Hematopoietic multipotent progenitor cell treated with erythropoietin and hydrocortisone succinate and interleukin-3 and kit ligand, for 17 days (in vitro differentiated cells): ENCODE data around the gene TSNAX.
"Not testable (repeated sequence)": the region's sequence is repeated elsewhere in the genome, so short reads cannot be mapped to it uniquely, and the experiment has no call there.

ENCODE experiments used
- DNase-seq: peaks from one replicate; pipeline ENCODE4 v3.0.0-alpha.2; 2015; ENCODE audit warnings: low spot score

Gene TSNAX

DNA sequence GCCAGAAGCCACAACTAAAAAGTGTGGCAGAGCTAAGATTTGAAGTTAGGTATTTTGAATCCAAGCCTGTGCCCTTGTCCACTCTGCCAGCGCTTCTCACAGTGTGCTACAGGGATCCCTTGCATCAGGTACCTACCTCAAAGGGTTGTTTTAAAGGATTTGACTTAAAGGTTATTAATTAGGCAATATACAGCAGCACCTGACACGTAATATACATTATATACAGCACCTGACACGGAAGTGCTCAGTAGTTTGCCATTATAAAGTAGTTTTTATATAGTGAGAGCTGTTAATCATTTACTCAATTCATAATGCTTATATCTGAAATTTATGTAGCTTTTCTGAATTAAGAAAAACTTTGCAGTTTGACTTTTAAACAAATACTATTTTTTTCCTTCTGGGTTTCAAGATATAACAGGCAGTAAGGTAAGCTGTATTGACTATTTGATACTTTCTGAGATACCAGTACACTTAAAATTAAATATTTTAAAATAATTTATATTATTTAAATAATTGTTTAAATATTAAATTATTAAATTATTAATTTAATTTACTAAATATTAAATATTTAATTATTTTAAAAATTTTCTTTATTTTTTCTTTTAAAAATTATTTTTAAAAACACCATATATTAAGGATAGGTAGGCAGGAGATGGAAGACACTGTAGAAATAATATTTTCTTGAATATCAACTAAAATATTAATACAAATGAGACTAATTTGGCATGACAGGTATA, 33.3 kb downstream of the TSNAX start:
- no peak for DNase-seq

GRCh38 chr1:231563247-231563646, 34.8 kb downstream of the TSNAX start:
- no peak for DNase-seq

GRCh38 chr1:231564373-231564772, 35.9 kb downstream of the TSNAX start:
- DNase-seq: no peak

- no peak for DNase-seq
Observed at GRCh38 chr1:231566496-231566895, 38.0 kb downstream of the TSNAX start.

DNA sequence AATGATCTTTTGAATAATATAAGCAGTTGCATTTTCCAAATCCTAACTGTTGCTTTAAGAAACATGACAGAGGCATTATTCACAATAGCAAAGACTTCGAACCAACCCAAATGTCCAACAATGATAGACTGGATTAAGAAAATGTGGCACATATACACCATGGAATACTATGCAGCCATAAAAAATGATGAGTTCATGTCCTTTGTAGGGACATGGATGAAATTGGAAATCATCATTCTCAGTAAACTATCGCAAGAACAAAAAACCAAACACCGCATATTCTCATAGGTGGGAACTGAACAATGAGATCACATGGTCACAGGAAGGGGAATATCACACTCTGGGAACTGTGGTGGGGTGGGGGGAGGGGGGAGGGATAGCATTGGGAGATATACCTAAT, 41.8 kb downstream of the TSNAX start:
- not testable (repeated sequence) for DNase-seq

- no peak for DNase-seq
Observed at GRCh38 chr1:231571904-231572303, 43.4 kb downstream of the TSNAX start.

- DNase-seq: no peak
Observed at GRCh38 chr1:231575472-231575871, 47.0 kb downstream of the TSNAX start.

GRCh38 chr1:231576804-231577718, 48.6 kb downstream of the TSNAX start:
- no peak for DNase-seq

DNA sequence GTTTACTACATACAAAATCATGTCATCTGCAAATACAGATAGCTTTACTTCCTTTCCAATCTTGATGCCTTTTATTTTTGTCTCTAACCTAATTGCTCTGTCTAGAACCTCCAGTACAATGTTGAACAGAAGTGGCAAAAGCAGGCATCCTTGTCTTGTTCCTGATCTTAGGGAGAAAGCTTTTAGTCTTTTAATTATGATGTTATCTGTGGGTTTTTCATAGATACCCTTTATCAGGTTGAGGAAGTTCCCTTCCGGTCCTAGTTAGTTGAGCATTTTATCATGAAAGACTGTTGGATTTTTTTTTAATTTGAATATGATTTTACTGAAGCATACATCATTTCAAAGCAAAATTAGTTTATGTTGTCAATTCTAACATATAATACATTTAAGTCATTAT, 52.4 kb downstream of the TSNAX start:
- no peak for DNase-seq

- DNase-seq: no peak
Observed at GRCh38 chr1:231581859-231582258, 53.4 kb downstream of the TSNAX start.

- no peak for DNase-seq
Observed at GRCh38 chr1:231583376-231583775, 54.9 kb downstream of the TSNAX start.

DNA sequence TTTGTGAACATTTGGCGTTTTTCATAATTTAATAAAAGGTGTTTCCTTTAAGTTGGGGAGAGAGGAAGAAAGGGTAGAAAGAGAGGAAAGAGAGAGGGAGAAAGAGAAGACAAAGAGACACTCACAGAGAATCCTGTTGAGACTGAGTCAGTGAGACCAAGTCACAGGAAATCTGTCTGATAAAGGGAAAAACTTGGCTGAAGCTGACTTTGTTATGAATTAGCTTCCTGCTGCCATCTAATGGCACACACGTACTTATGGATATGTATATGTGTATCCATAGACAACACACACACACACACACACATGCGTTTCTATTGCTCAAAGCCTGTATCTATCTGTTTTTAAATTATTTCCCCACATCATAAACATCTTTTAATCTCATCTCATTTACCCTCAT, 55.6 kb downstream of the TSNAX start:
- peak; percentile 25 for DNase-seq

GRCh38 chr1:231584921-231585320, 56.5 kb downstream of the TSNAX start:
- DNase-seq: no peak

- DNase-seq: peak; percentile 37
Observed at GRCh38 chr1:231590453-231591198, 62.2 kb downstream of the TSNAX start.

DNA sequence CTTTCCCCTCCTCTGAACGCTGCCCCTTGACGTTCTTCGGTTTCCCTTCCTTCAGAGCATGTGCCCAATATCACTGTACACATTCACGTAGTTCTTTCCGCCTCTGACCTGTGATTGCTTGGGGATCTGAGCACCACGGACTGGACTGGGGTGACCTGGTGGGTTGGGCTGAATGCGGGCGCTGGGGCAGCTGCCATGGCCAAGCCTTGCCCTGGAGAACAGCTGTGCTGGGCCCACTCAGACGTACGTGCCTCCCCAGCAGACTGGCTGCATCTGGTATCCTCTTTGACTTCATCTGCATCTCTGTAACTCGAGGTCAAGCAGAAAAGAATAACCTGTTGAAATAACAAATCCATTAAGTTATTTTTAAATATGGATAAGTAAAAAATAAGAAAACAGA, 63.0 kb downstream of the TSNAX start:
- no peak for DNase-seq

- no peak for DNase-seq
Observed at GRCh38 chr1:231592809-231593208, 64.3 kb downstream of the TSNAX start.

GRCh38 chr1:231593264-231593663, 64.8 kb downstream of the TSNAX start:
- not testable (repeated sequence) for DNase-seq

- DNase-seq: no peak
Observed at GRCh38 chr1:231594123-231594522, 65.7 kb downstream of the TSNAX start.

DNA sequence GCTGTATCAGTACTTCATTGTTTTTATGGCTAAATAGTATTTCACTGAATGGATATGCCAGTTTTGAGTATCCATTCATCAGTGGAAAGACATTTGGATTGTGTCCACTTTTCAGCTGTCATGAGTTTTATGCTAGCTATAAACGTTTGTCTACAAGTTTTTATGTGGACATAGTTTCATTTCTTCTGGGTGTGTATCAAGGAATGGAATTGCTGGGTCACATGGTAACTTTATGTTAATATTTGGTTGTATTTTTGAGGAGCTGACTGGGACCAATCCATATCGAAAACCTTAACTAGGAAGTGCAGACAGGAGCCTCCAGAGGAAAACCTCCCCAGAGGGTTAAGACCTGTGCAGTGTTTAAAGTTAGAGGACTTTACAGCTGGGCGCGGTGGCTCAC, 66.3 kb downstream of the TSNAX start:
- DNase-seq: no peak

DNA sequence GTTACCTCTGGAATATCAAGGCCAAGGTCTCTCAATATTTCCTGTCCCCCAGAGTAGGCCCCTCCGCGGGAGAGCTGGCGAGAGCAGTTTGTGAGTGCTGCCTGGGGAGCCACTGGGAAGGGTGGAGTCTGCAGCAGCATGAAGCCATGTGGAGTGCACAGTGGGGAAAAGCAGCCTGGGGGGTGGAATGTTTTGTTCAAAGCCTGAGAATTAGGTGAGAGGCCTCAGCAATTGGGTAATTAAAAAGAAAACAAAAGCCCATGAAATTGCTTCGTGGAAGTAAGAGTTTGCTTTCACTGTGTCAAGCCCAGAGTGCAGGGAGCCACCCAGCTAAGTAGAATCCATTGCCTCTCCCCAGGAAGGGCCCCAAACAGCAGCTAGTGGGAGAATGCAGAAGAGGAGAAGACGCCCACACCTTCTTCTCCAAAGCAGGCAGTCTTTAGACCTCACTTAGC, 67.9 kb downstream of the TSNAX start:
- no peak for DNase-seq

- DNase-seq: no peak
Observed at GRCh38 chr1:231597971-231598370, 69.5 kb downstream of the TSNAX start.

- no peak for DNase-seq
Observed at GRCh38 chr1:231600458-231600976, 72.0 kb downstream of the TSNAX start.
